Activated naive CD4-positive, alpha-beta T cell treated with anti-CD3 and anti-CD28 coated beads, Interleukin-2, amount 10 ng/mL, durations not matched to agents 7 days and 5 days (primary cell): ENCODE results near the gene TLNRD1.
"Not testable (repeated sequence)": the region's sequence is repeated elsewhere in the genome, so short reads cannot be mapped to it uniquely, and the experiment has no call there.

ENCODE experiments used
- CTCF ChIA-PET: fragments of 350-600 bp; sonication (Branson Sonifier 250); formaldehyde crosslinking; loops from one replicate; lab custom pipeline; 2021; ENCODE audit warnings: antibody characterized with exemption; lab: Charles Lee
- DNase-seq: peaks from one replicate; pipeline ENCODE4 v3.0.0-alpha.2; 2020
- H3K27ac Mint-ChIP-seq: one replicate; pipeline ENCODE4 v1.8.0; 2021; ENCODE audit warnings: mild to moderate bottlenecking, moderate library complexity, mixed read lengths
- H3K27me3 Mint-ChIP-seq: one replicate; pipeline ENCODE4 v1.8.0; 2021; ENCODE audit warnings: mild to moderate bottlenecking, mixed read lengths
- H3K36me3 Mint-ChIP-seq: one replicate; pipeline ENCODE4 v1.8.0; 2021; ENCODE audit warnings: mixed read lengths
- H3K4me1 Mint-ChIP-seq: one replicate; pipeline ENCODE4 v1.8.0; 2021; ENCODE audit warnings: mixed read lengths
- H3K4me3 Mint-ChIP-seq: one replicate; pipeline ENCODE4 v1.8.0; 2021; ENCODE audit warnings: mild to moderate bottlenecking, moderate library complexity, mixed read lengths
- H3K9me3 Mint-ChIP-seq: one replicate; pipeline ENCODE4 v1.8.0; 2021; ENCODE audit warnings: mixed read lengths

Gene TLNRD1

DNA sequence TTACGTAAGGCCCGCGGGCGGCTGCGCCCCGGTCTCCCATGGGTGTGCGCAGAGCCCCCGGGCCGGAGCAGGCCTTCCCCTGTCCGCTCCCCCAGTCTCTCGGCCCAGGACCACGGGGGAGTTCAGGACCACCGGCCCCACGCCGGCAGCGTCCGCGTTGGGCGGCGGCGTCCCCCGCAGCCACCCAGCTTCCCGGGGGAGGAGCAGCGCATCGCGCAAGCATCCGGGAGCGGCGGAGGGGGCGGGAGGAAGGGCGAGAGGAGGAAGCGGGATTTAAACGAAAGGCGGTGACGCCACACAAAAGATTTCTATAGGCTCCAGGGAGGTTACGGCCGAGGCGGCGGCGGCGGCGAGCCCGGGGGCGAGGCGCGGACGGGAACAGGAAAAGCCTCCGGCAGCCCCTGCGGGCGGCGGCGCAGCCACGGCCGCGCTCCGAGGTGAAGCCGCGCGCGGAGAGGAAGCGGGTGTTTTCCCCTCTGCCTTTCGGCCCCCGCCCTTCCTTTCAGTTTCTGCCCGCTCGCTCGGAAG, at the start of gene TLNRD1:
TLNRD1 (plus strand) TSS at position 300 of the 528 bp plus-strand sequence. CDS start 1,349 bp downstream, outside the sequence.
- H3K36me3 Mint-ChIP-seq, result peaks cover 44% of the 10 kb centered on the region
- peak within 1 kb of the TSS; percentile 99 for H3K27ac Mint-ChIP-seq
- no peaks in the 10 kb centered on the region for H3K27me3 Mint-ChIP-seq
- DNase-seq, result peak; percentile 94
- H3K4me1 Mint-ChIP-seq, result peaks cover 65% of the 10 kb centered on the region
- H3K4me3 Mint-ChIP-seq, result peak within 1 kb of the TSS; percentile 95
- peaks cover 5% of the 10 kb centered on the region for H3K9me3 Mint-ChIP-seq
- CTCF ChIA-PET, result interaction anchor here (1.7 to 2.0 kb wide), 2 partner anchors 10 to 266 kb away, joined by 4 to 8 read pairs; no protein-coding TSS in a partner anchor

DNA sequence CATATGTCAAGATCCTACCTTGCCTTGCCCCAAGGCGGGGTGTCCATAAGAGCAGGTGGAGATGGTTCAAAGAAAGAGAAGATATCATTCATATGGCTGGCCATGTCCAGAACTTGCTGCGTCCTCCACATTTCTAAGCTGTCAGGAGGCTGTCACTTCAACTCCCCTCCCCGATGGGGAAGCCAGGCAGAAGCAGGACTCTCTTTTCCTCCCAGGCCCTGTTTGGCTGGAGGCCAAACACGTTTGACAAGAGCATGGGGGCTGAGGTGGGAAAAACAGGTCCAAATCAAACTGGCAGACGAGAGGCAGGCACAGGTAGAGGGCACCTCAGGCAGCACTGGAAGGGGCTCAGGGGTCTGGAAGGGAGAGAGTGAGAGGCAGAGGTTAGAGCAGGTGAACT, 48.8 kb upstream of the TLNRD1 start:
- no peak overlapping the region for H3K27ac Mint-ChIP-seq
- DNase-seq, result no peak
- no peaks in the 10 kb centered on the region for H3K27me3 Mint-ChIP-seq
- H3K4me3 Mint-ChIP-seq, result no peak overlapping the region
- CTCF ChIA-PET, result interaction anchor here (1.3 kb wide), 1 partner anchor 18 kb away, joined by 6 read pairs; no protein-coding TSS in a partner anchor
- H3K4me1 Mint-ChIP-seq, result peaks cover 6% of the 10 kb centered on the region
- peaks cover 28% of the 10 kb centered on the region for H3K36me3 Mint-ChIP-seq
- no peaks in the 10 kb centered on the region for H3K9me3 Mint-ChIP-seq

DNA sequence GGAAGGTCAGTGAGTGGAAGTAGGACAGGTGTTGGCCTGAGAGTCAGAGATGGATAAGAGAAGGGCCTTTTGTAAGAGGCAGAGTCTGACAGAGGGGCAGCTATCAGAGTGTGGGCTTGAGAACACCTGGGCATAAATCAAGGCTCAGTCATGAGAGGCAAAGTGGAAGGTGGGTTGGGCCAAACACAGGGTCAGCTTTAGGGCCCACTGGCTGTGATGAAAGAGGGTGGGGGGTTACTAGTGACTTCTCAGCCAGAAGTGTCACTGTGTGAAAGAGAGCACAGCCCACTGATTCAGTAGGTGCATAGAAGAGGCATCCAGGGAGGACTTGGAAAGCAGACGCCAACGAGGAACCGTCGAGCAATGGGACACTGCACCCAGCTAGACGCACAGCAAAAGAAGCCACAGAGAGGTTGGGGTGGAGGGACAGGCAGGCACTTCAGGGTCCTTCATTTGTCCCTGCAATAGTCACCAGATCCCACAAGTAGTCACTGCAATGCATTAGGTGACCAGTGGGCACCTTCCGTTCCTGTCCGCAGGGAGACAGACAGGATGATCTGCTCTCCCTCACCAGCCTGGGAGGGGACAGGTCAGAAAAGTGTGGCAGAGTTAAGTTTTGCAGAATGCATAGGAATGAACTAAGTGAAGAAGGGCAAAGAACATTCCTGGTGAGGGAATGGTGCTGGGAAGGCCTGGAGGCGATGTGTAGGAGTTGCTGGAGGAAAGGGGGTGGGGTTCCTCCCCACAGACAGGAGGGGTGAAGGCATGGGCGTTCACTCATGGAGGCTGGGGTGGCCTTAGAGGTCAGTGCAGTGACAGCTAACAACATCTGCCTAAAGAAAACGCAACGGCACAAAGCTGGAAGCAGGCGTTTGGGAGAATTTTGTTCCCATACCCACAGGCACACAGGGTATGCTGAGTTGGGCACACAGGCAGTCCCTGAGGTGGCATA, 47.4 kb upstream of the TLNRD1 start:
- no peaks in the 10 kb centered on the region for H3K9me3 Mint-ChIP-seq
- no peak overlapping the region for H3K27ac Mint-ChIP-seq
- H3K36me3 Mint-ChIP-seq, result peaks cover 21% of the 10 kb centered on the region
- H3K4me1 Mint-ChIP-seq, result peaks cover 6% of the 10 kb centered on the region
- no peak for DNase-seq
- no peaks in the 10 kb centered on the region for H3K27me3 Mint-ChIP-seq
- CTCF ChIA-PET, result interaction anchor here (1.3 kb wide), 1 partner anchor 17 kb away, joined by 6 read pairs; no protein-coding TSS in a partner anchor
- H3K4me3 Mint-ChIP-seq, result no peak overlapping the region

DNA sequence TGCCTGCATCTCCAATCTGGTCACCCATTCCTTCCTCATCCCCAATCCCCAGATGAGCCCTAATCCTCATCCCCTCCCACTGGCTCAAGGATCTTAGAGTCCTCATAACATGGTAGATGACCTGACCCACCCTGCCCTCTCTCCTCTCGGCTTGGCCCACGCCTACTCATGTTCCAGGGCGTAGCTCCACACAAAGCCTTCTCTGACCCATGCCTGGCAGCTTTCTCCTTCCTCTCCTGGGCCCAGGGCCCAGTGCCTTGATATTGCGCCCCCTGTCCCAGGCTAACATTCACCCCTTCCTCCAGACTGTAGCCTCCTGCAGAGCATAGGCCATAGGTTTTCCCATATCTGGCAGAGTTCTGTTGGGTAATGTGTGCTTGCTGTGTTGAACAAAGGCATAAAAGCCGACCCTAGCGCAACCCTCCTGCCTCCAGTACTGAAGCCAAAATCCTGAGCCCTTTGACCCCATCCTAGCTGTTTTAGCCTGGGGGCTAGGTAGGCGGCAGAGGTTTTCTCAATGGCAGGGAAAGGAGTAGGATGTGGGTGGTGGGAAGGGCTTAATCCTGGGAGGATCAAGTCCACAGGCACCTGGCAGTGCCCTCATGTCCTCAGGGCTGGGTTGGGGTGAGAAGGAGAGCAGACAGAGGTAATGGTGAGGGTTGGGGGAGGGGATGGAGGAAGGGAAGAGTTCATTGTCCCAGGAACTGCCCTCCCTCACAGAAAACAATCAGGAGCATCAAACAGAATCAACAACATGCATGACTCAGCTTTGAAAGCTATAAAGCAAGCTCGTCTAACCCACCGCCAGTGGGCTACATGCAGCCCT, 46.6 kb upstream of the TLNRD1 start:
- H3K27me3 Mint-ChIP-seq, result no peaks in the 10 kb centered on the region
- CTCF ChIA-PET, result no interaction called here
- H3K4me3 Mint-ChIP-seq, result no peak overlapping the region
- no peaks in the 10 kb centered on the region for H3K9me3 Mint-ChIP-seq
- H3K4me1 Mint-ChIP-seq, result peaks cover 6% of the 10 kb centered on the region
- H3K27ac Mint-ChIP-seq, result peak overlapping the region; percentile 29
- peaks cover 27% of the 10 kb centered on the region for H3K36me3 Mint-ChIP-seq
- no peak for DNase-seq

DNA sequence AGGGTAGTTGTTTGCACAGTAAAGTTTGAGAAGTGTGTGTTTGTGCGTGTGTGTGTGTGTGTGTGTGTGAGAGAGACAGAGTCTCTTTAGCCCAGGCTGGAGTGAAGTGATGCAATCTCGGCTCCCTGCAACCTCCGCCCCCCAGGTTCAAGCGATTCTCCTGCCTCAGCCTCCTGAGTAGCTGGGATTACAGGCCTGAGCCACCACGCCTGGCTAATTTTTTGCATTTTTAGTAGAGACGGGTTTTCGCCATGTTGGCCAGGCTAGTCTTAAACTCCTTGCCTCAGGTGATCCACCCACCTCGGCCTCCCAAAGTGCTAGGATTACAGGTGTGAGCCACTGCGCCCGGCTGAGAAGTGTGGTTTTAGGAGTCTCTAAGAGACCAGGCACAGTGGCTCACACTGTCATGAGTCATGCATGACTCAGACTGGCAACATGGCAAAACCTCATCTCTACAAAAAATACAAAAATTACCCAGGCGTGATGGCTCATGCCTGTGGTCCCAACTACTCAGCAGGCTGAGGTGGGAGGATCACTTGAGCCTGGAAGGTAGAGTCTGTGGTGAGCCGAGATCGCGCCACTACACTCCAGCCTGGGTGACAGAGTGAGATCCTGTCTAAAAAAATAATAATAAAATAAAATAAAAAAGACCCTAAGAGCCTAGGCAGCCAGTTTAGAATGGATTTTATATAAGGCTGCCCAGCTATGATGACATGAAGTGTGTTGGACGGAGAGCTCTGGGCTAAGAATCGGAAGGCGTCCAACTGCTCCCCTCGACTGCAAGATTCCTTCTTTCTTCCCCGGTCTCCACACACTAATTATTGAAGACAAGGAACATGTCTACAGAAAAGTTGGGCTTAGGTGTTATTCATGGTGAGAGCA, 44.9 kb upstream of the TLNRD1 start:
- peak overlapping the region; percentile 50 for H3K27ac Mint-ChIP-seq
- peaks cover 29% of the 10 kb centered on the region for H3K36me3 Mint-ChIP-seq
- not testable (repeated sequence) for H3K4me3 Mint-ChIP-seq, H3K4me1 Mint-ChIP-seq, H3K27me3 Mint-ChIP-seq, H3K9me3 Mint-ChIP-seq
- CTCF ChIA-PET, result interaction anchor here (0.6 to 1.7 kb wide), 3 partner anchors 11 to 310 kb away, joined by 4 to 6 read pairs (median 4); no protein-coding TSS in a partner anchor
- peak; percentile 25 for DNase-seq

DNA sequence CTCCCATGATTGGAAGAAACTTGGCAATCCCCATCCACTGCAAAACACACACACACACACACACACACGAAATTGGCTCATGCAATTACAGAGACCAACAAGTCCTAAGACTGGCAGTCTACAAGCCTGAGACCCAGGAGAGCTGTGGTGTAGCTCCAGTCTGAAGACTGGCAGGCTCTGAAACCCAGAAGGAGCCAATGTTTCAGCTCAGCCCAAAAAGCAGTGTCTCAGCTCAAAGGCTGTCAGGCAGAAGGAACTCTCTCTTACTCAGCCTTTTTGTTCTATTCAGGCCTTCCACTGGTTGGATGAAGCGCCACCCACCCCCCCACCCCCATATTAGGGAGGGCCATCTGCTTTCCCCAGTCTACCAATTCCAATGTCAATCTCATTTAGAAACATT, 43.2 kb upstream of the TLNRD1 start:
- H3K4me1 Mint-ChIP-seq, result peaks cover 6% of the 10 kb centered on the region
- no peak for DNase-seq
- CTCF ChIA-PET, result interaction anchor here (1.4 to 1.7 kb wide), 2 partner anchors 13 to 309 kb away, joined by 4 to 6 read pairs; no protein-coding TSS in a partner anchor
- no peak overlapping the region for H3K27ac Mint-ChIP-seq
- H3K27me3 Mint-ChIP-seq, result no peaks in the 10 kb centered on the region
- H3K4me3 Mint-ChIP-seq, result no peak overlapping the region
- no peaks in the 10 kb centered on the region for H3K9me3 Mint-ChIP-seq
- peaks cover 29% of the 10 kb centered on the region for H3K36me3 Mint-ChIP-seq

DNA sequence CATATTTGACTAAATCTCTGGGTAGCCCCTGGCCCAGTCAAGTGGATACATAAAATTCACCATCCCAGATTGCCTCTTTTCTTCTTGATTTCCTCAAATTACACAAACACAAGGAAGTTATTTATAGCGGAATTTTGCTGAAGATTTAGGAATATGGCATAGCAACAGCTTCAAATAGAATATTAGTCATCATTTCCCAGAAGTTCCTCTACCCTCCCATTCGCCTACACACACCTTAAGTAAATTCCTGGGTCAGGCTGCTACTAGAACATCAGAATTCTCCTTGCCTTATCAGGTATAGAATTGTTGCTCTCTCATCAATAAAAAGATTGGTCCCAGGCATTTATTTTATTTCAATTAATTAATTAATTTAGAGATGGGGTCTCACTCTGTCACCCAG, 42.7 kb upstream of the TLNRD1 start:
- Mint-ChIP-seq H3K4me1 (peaks cover 10% of the 10 kb centered on the region), H3K27ac (no peak overlapping the region), H3K9me3 (no peaks in the 10 kb centered on the region), H3K27me3 (no peaks in the 10 kb centered on the region), H3K36me3 (peaks cover 33% of the 10 kb centered on the region), H3K4me3 (no peak overlapping the region)
- no peak for DNase-seq
- CTCF ChIA-PET, result no interaction called here

DNA sequence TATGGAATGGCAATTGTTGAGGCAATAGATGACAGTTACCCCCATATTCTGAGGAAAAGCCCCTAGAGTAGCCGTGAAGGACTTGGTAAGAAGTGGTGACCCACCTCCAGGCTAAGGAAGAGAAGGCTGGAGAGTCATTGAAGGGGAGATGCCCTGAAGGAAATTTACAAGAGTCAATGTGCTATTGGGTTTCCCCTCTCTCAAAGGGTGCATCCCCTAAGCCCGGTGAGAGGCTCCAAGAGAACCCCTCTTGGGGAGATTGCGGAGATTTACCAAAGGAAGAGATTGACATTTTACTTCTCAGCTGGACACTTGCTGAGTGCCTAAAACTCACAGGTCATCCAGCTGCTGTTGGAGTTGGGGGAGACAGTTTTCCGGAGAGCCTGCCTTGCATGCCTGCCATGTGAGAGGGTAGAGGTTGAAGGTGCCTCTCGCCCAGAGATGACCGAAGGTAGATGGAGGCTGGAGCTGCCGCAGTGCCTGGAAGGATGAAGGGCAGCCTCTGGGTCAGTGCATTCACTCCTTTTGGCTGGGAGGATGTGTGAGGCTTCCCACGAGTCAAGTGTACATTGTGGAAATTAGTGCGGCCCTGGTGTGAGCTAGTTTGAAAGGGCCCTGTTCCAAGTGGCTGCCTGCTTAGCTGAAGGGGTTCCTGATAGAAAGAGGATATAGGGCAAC, 41.8 kb upstream of the TLNRD1 start:
- Mint-ChIP-seq H3K36me3 (peaks cover 41% of the 10 kb centered on the region), H3K9me3 (no peaks in the 10 kb centered on the region), H3K27ac (no peak overlapping the region), H3K27me3 (no peaks in the 10 kb centered on the region), H3K4me3 (no peak overlapping the region), H3K4me1 (peaks cover 11% of the 10 kb centered on the region)
- DNase-seq, result no peak
- CTCF ChIA-PET, result interaction anchor here (0.6 to 1.0 kb wide), 3 partner anchors 9 to 11 kb away, joined by 3 read pairs; no protein-coding TSS in a partner anchor

DNA sequence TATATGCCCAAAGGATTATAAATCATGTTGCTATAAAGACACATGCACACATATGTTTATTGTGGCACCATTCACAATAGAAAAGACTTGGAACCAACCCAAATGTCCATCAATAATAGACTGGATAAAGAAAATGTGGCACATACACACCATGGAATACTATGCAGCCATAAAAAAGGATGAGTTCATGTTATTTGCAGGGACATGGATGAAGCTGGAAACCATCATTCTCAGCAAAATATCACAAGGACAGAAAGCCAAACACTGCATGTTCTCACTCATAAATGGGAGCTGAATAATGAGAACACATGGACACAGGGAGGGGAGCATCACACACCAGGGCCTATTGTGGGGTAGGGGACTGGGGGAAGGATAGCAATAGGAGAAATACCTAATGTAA, 35.3 kb upstream of the TLNRD1 start:
- not testable (repeated sequence) for H3K4me3 Mint-ChIP-seq, H3K27me3 Mint-ChIP-seq, H3K27ac Mint-ChIP-seq, H3K4me1 Mint-ChIP-seq, DNase-seq, H3K9me3 Mint-ChIP-seq
- CTCF ChIA-PET, result interaction anchor here (7.4 kb wide), 1 partner anchor 510 kb away, joined by 34 read pairs; no protein-coding TSS in a partner anchor
- peaks cover 58% of the 10 kb centered on the region for H3K36me3 Mint-ChIP-seq

DNA sequence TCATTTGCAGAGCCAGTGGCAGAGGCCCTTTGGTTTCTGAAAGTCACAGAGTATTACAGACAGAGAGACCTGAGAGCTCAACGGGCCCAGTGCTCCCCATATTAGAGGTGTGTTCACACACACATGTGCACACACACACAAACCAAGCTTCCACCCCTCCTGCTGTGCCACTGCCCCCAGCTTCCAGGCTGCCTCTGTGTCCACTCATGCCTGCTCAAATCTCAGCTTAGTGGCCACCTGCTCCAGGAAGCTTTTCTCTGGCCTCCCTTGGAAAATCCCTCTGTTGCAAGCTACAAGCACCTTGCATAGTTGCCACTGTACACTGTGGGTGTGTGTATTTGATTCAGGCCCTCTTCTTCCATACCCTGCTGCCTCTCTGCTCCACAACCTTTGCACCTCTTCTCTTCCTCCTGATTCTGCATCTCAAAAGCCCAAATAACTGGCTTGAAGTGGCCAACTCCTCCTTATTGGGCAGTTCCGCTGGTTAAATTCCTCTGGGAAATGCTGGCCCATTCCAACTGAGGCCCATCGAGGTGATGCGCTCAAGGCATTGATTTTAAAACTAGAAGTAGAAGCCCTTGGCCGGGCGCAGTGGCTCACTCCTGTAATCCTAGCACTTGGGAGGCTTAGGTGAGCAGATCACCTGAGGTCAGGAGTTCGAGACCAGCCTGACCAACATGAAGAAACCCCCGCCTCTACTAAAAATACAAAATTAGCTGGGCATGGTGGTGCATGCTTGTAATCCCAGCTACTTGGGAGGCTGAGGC, 34.1 kb upstream of the TLNRD1 start:
- no peaks in the 10 kb centered on the region for H3K27me3 Mint-ChIP-seq
- no peak for DNase-seq
- H3K4me3 Mint-ChIP-seq, result no peak overlapping the region
- H3K27ac Mint-ChIP-seq, result peak overlapping the region; percentile 12
- peaks cover 50% of the 10 kb centered on the region for H3K36me3 Mint-ChIP-seq
- CTCF ChIA-PET, result interaction anchor here (0.7 to 7.4 kb wide), 2 partner anchors 224 to 511 kb away, joined by 3 to 34 read pairs; no protein-coding TSS in a partner anchor
- peaks cover 8% of the 10 kb centered on the region for H3K4me1 Mint-ChIP-seq
- peaks cover 9% of the 10 kb centered on the region for H3K9me3 Mint-ChIP-seq

DNA sequence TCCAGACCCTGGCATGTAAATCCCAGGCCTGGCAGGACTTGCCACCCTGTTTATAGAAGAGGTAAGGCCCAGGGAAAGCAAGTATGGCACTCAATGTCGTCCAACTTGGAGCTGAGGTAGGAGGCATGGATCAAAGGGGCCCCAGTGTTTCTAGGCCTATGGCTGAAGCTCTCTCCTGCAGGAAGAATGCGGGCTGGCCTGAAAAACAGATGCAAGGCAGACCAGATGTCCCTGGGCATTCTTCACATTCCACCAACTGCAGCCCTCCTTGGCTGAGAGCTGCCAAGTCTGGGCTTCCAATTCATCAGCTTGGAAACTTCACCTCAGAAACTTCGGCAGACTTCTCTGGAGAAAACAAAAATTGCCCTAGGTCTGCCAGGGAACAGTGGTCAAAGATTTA, 33.3 kb upstream of the TLNRD1 start:
- no peaks in the 10 kb centered on the region for H3K27me3 Mint-ChIP-seq
- no peak overlapping the region for H3K4me3 Mint-ChIP-seq
- peaks cover 6% of the 10 kb centered on the region for H3K4me1 Mint-ChIP-seq
- CTCF ChIA-PET, result interaction anchor here (0.7 to 7.4 kb wide), 4 partner anchors 8 to 512 kb away, joined by 3 to 34 read pairs (median 3); no protein-coding TSS in a partner anchor
- no peak for DNase-seq
- H3K27ac Mint-ChIP-seq, result no peak overlapping the region
- peaks cover 49% of the 10 kb centered on the region for H3K36me3 Mint-ChIP-seq
- H3K9me3 Mint-ChIP-seq, result peaks cover 9% of the 10 kb centered on the region

DNA sequence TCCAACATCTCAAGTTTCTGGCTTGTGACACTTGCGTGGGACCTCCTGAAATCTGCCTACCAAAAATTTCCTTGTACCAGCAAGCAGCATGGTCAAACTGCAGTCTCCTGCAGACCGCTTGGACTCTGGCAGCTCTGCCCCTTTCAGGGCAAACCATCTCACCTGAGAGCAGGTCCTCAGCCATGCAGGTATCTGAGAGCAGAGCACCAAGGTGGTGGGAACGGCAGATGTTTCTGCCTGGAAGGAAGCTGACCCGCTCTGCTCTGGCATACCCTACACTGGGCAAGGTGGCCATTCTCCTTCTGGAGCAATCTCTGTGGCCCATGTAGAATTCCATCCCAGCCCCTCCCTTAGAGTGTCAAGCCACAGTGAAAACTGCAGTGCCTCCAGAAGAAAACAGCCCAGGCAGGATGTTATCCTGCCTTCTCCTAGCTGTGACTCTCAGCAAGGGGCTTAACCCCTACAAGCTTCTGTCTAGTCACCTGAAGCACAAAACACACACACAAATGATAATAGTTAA, 32.7 kb upstream of the TLNRD1 start:
- Mint-ChIP-seq H3K4me3 (no peak overlapping the region), H3K36me3 (peaks cover 43% of the 10 kb centered on the region), H3K9me3 (peaks cover 9% of the 10 kb centered on the region), H3K27me3 (no peaks in the 10 kb centered on the region), H3K27ac (no peak overlapping the region), H3K4me1 (no peaks in the 10 kb centered on the region)
- no peak for DNase-seq
- CTCF ChIA-PET, result interaction anchor here (0.7 to 7.4 kb wide), 10 partner anchors 9 to 512 kb away, joined by 3 to 34 read pairs (median 3); partner anchors contain the start of gene CEMIP
